GM12801 (cell line): ENCODE data around the gene PLAC8.

Source experiments
- CTCF ChIP-seq: IDR thresholded peaks from one replicate; pipeline ENCODE4 v1.5.1; 2011; ENCODE audit warnings: control low read depth; ENCODE audit not compliant: insufficient read length; ENCODE audit errors: extremely low read depth

PLAC8 gene

GRCh38 chr4:83139514-83140156 lies 25.1 kb upstream of the PLAC8 start:
- TF ChIP-seq CTCF: no peak

DNA sequence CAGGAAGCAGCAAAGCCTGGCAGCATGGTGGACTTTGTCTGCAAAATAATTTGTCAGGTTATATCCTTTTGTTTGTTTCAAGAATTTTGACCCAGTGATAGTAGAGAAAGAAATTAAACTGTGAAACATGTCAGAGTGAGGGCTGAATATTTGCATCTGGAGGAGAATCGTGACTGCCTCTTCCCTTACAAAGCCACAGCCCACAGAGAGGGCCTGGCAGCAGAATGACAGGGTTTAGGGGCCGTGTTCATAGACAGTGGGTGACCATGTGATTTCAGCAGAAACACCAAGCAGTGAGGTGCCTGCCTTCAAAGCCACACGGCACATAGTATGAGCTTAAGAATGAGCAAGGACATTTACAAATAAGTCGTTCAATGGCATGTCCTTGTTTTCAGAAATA lies 24.4 kb upstream of the PLAC8 start:
- no peak for TF ChIP-seq CTCF

GRCh38 chr4:83132065-83132464 lies 17.5 kb upstream of the PLAC8 start:
- no peak for TF ChIP-seq CTCF

DNA sequence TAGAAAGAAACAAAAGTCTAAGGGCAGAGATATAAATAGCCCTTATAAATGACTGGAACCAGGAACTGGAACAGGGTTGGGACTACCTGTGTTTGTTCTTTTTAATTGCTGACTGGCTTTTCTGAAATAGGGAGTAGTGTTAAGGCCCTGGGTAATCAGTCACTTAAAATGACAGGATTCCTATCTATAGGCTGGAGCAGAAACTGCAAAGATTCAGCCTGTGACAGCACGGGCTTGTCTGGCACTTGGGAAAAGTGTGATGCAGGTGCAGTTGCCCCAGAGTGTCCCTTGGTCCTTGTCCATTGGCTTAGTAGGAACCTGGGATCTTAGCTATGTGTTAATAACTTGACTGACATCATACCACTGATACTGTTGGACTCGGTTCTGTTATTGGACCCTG lies 14.7 kb upstream of the PLAC8 start:
- TF ChIP-seq CTCF: no peak

DNA sequence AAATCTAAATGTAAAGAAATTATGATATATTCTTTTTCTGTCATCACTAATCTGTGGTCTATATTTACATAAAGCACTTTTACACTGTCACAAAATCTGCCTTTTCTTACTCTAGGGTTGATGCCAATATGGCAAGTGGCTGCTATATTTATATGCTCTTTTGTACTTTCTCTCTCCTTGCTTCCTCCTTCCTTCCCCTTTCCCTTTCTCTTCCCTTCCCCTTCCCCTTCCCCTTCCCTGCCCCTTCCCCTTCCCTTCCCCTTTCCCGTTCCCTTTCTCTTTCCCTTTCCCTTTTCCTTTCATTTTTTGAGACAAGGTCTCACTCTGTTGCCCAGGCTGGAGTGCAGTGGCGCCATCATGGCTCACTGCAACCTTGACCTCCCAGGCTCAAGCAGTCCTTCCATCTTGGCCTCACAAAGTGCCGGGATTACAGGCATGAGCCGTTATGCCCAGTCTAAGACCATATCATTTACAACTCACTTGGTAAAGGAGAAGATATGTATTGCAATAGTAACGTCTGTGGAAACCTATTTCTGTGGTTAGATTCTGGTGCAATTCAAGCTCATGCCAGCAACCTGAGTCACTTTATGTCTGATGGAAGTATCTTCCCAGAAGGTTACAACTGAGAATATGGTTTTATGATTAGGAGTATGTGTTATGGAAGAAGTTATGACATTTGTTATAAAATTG lies 13.9 kb upstream of the PLAC8 start:
- no peak for TF ChIP-seq CTCF

GRCh38 chr4:83125738-83126141 lies 11.2 kb upstream of the PLAC8 start:
- TF ChIP-seq CTCF: no peak

GRCh38 chr4:83124111-83124780 lies 9.7 kb upstream of the PLAC8 start:
- no peak for TF ChIP-seq CTCF
